A549 treated with RU486 at 1 μM for 4 hours (cell line): ENCODE results near the gene GATAD2B. TPM values are rescaled to one million over a fixed set of nuclear protein-coding genes. Genes with fewer than 3 reads are reported as not detected.

Experiments used
- total RNA-seq: library from RNA; stranded (reverse); fragments of 200-300 nt; extraction: Qiagen RNA extraction; gene quantifications from 5 replicates; pipeline ENCODE4 v1.2.3, GENCODE V29; 2022; ENCODE audit warnings: low read depth

The GATAD2B gene
- 6.8 to 10.3 TPM (median 8.7 TPM) in 5 replicates for total RNA-seq

DNA sequence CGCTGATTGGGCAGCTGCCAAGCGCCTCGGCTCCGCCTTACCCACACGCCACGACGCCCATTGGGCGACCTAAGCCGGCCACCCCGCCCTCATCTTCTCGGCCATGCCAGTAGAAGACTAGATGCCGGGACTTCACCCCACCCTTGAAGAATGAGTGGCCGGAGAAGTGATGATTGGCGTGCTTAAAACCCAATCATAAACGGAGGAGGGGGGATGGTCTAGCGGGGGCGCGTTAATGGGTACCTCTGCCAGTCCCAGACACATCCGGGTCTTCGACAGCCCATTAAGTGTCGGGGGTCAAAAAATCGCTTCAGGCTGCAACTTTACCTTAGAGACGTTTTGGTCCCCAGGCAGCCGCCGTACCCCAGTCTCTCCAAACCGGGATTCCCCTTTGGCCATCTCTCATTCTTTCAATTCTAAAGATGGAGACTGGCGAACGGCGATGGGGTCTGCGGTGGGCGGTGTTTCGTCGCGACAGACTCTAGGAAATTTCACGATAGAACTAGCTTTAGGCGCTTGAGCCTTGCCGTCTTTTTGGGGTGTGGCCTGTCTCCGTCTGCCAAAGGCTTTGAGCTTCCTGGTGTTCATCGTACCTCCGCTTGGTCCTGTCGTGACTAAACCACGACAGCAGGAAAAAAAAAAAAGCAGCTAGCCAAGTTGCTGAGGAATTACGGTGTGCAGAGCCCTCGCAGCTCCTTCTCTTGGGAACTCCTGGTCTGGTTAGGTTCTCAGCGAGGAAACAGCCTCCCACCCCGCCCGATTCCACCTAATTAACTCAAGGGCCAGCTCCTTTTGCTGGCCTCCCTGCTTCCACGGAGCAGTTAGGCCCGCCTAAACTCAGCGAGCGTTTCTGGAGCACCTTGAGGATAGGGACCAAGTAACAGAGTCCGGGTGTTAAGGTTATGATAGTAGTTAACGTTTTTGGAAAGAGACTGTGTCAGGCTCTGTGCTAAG is at the start of gene GATAD2B:
Gene GATAD2B (minus strand): TSS at position 1 of the 954 bp plus-strand sequence. CDS start 94,625 bp downstream, outside the sequence.

DNA sequence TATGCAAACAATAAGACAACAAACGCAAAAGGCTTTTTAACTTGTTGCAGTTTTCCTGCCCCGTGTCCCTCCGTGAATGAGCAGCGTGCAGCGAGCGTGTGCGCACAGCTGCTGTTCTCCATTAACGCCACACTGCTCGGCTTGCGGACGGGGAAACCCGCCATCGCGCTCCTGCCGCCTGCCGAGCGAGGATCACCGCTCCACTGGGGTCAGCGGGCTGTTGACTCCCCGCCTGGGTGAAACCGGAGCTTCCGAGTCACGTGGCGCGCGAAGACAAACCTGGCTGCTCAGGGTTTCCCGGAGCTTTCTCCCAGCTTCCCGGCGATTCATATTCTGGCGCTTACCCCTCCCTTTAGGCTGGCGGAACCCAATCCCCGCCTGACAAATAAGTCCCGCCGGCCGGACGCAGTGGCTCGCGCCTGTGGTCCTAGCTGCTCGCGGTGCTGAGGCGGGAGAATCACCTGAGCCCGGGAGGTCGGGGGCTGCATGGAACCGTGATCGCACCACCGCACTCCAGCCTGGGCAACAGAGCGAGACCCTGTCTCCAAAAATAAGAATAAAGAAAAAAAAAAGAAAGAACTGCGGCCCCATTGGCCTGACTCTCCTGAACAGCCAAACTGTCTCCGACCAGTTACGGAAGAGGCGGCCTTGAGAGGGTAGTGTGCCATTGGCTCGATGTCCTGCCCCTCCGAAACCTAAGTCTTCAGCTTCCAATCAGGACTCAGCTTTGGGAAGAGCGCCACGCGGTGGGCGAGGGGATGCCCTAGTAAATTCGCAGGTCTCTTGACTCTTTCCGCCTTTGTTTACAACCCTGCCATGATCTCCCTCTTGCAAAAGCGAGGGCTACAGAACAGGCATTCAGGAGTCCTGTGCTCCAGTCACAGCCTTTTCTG is 44.6 kb upstream of the GATAD2B start, which contains the start of gene CREB3L4:
Gene CREB3L4 (plus strand): TSS at position 796 of the 893 bp plus-strand sequence. CDS start 624 bp downstream, outside the sequence.

DNA sequence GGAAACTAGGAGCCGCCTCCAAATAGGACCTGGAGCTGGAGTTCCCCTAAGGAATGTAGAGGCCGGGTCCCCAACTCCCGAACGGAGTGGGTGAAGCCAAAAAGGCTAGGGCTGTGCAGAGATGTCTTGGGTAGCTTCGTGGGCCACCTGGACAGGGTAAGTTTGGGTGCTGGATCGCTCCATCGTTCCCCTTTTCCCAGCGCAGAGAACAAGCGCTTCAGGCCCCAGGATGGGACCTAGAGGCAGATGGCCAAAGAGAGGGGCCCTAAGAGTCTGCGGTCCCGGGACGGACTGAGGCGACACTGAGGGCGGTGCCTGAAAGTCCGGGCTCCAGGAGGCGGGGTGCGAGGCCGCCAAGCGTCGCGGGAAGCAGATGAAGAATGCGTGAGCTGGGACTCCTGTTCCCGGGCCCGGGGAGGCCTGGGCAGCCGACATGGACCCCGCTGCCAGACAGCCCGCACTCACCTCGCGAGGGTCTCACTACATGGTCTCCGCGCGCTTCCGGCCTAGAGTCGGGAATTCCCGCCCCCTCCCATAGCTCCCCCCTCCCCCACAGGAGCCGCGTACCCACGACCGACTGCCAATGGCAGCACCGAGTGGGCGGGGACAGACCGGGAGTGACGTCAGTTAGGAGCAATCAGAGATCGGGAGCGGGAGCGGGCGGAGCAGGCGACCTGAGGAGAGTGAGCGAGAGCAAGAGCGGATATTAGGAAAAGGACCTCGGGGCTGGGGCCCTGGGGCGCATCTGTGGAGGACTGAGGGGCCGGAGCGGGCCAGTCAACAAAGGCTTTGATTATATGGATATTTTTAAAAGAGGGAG is 40.5 kb upstream of the GATAD2B start, which contains the start of gene SLC39A1:
Gene SLC39A1 (minus strand): TSS at position 508 of the 820 bp plus-strand sequence. CDS start 822 bp downstream, outside the sequence.

DNA sequence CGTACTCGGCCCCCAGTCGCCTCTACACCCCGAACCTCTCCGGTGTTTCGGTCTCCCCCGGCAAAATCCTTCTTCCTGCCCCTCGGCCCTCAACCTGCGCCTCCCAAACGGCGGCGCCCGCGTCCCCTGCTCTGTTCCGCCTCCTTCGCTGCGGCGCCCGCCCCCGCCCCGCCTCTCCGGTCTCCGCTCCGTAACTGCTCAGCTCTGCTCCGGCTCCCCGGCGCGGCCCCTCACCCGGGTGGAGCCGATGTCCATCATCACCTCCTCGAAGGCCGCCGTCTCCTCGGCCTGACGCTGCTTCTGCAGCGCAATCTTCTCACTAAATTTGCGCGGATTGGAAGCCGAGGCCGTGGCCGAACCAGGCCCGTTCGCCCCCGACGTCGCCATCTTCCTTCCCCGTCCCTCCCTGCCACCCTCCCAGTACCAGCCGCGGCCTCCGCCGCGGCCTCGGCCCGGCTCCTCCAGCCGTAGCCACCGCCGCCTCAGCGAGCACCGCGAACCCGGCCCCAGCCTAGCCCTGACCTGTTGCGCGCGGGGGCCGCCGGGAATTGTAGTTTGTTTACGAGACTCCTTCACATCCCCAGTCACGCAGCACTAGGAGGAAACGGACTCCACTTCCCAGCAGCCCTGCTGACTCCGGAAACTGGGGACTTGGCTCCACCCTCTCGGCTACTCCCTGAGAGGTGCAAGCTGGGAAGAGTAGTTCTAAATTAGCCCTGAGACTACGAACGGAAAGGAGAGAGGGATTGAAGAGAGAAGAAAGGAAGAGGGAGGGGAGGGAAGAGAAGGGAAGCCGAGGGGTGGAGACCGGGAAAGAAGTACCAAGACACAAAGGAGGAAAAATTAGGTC is 35.6 kb upstream of the GATAD2B start, which contains the start of gene CRTC2:
Gene CRTC2 (minus strand): TSS at position 502 of the 850 bp plus-strand sequence. CDS start 115 bp downstream, at position 387.

DNA sequence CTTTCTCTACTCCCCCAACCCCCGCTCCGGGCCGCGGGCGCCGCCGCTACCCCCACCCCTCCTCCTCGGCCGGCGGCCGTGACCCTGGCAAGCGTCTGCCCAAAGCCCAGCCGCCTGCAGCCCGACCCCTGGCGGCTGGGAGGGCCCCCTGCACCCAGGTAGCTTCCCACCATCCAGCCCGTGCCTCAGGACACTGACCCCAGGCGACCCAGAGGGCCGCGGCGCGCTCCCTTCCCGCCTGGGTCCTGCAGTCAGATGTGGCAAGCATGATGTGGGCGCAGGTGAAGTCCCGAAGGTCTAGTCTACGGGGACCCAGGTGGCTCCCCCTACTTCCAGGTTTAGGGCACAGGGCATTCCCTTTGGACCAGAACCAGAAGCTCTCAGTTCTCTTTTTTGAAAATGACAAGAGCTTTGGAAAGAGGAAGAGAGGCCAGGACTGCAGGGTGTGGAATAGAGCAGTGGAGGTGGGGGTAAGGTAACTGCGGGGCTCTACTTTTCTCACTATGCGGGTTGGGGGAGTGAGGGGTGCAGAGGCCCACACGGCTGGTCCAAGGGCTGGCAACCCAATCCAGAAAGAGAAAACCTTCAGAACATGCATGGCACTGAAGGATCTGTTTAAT is 24.0 kb upstream of the GATAD2B start, which contains the start of gene DENND4B:
Gene DENND4B (minus strand): TSS at position 97 of the 620 bp plus-strand sequence. CDS start 2,344 bp downstream, outside the sequence.

DNA sequence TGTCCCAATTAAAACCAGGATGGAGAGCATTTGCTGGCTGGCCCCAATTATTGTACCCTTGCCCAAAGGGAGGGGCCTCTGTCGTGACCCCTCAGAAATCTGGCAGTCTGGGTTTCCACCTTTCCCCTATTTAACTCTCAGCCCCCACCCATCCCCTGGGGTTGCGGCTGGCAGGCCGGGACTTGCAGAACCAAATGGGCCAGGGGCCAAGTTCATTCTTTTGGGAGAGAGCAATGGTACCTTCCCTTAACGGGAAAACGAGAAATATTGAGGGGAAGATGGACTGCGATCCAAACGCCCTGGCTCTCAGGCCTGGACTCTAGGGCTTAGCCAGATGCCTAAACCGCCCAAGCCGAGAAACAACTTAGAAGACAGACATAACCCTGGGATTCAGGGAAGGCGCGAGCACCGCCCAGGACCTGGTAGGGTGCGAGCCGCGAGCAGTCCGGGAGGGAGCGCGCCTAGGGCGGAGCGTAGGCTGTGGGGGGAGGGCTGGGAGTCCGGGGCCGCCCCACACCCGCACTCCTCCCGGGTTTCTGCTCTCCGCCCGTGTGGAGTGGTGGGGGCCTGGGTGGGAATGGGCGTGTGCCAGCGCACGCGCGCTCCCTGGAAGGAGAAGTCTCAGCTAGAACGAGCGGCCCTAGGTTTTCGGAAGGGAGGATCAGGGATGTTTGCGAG is 147.9 kb downstream of the GATAD2B start, which contains the start of gene SLC27A3:
Gene SLC27A3 (plus strand): TSS at position 628 of the 678 bp plus-strand sequence. CDS start 91 bp downstream, outside the sequence.

Other genes with a start within 250 kb of the GATAD2B start
- gene NPR1, start 244.3 kb downstream of the GATAD2B start, total RNA-seq = 0.77 to 1.2 TPM (median 0.97 TPM) in 5 replicates
- gene INTS3, start 194.9 kb downstream of the GATAD2B start, total RNA-seq = 14.1 to 20.4 TPM (median 17.7 TPM) in 5 replicates
- 0.39 to 1.7 TPM (median 0.92 TPM) in 5 replicates for gene SLC27A3, start 147.6 kb downstream of the GATAD2B start, total RNA-seq
- 20.4 to 33.0 TPM (median 31.2 TPM) in 5 replicates for gene DENND4B, start 23.7 kb upstream of the GATAD2B start, total RNA-seq
- 33.2 to 45.2 TPM (median 38.3 TPM) in 5 replicates for gene CRTC2, start 35.6 kb upstream of the GATAD2B start, total RNA-seq
- gene SLC39A1, start 40.6 kb upstream of the GATAD2B start, total RNA-seq = 141 to 162 TPM (median 149 TPM) in 5 replicates
- gene CREB3L4, start 44.9 kb upstream of the GATAD2B start, total RNA-seq = 7.9 to 10.6 TPM (median 9.9 TPM) in 5 replicates
- 106 to 170 TPM (median 153 TPM) in 5 replicates for gene JTB, start 54.7 kb upstream of the GATAD2B start, total RNA-seq
- 138 to 159 TPM (median 146 TPM) in 5 replicates for gene RAB13, start 63.4 kb upstream of the GATAD2B start, total RNA-seq
- 4,038 to 7,790 TPM (median 4,623 TPM) in 5 replicates for gene RPS27, start 67.8 kb upstream of the GATAD2B start, total RNA-seq
- gene NUP210L, start 232.1 kb upstream of the GATAD2B start, total RNA-seq = not detected in 5 replicates